SK-N-SH (cell line): ENCODE results near the gene CLDN6. TPM values are rescaled to one million over a fixed set of nuclear protein-coding genes. Genes with fewer than 3 reads are reported as not detected.

Experiments used
- CTCF ChIA-PET: fragments of 300-600, 350-600 bp; formaldehyde crosslinking; extraction: SDS; loops from one replicate; lab custom pipeline; 2021; lab: Yijun Ruan, JAX
- POLR2A ChIA-PET: fragments of 350-600 bp; sonication (Branson Sonifier 250); formaldehyde crosslinking; extraction: SDS; loops from one replicate; lab custom pipeline; 2020; ENCODE audit warnings: antibody characterized with exemption, inconsistent platforms; lab: Yijun Ruan, JAX
- DNase-seq: peaks from one replicate; pipeline ENCODE4 v3.0.0; 2012
- H2AFZ ChIP-seq: fragments of 200-600 bp; sonication (generic); 2 replicates; pipeline ENCODE4 v1.8.1; 2016; ENCODE audit warnings: antibody characterized with exemption, mild to moderate bottlenecking, low read depth
- H3F3A ChIP-seq: fragments of 200-600 bp; sonication (generic); replicated peaks from 2 replicates; pipeline ENCODE3; 2016; ENCODE audit warnings: antibody characterized with exemption, mild to moderate bottlenecking; ENCODE audit not compliant: insufficient read depth
- H3K27ac ChIP-seq, 2 experiments: fragments of 200-500 bp in 1 of 2; fragments of 200-600 bp in 1 of 2; sonication (Bioruptor generic) in 1 of 2; sonication (generic), shearing (Covaris generic) in 1 of 2; 2 replicates each; pipeline versions ENCODE4 v1.5.1 to v1.6.1; 2014 to 2016; ENCODE audit warnings: low read depth in 2 of 2, inconsistent platforms in 1 of 2, low read length in 1 of 2, mild to moderate bottlenecking in 1 of 2, mixed read lengths in 1 of 2
- H3K27me3 ChIP-seq: fragments of 200-600 bp; sonication (generic), shearing (Covaris generic); 2 replicates; pipeline ENCODE4 v1.6.1; 2016; ENCODE audit warnings: mixed run types; ENCODE audit not compliant: insufficient read depth
- H3K36me3 ChIP-seq, 2 experiments: fragments of 200-500 bp in 1 of 2; fragments of 200-600 bp in 1 of 2; sonication (Bioruptor generic) in 1 of 2; sonication (generic) in 1 of 2; replicated peaks in 1 of 2; 2 replicates each; pipeline versions ENCODE3 to v1.5.1; 2014 to 2016; ENCODE audit warnings: low read length in 1 of 2, mild to moderate bottlenecking in 1 of 2; ENCODE audit not compliant: insufficient read depth in 2 of 2, control insufficient read depth in 1 of 2
- H3K4me1 ChIP-seq, 2 experiments: fragments of 200-500 bp in 1 of 2; fragments of 200-600 bp in 1 of 2; sonication (Bioruptor generic) in 1 of 2; sonication (generic), shearing (Covaris generic) in 1 of 2; 2 replicates each; pipeline versions ENCODE4 v1.5.1 to v1.6.1; 2014 to 2016; ENCODE audit warnings: low read depth in 1 of 2, low read length in 1 of 2, mixed run types in 1 of 2; ENCODE audit not compliant: insufficient read depth in 2 of 2, control insufficient read depth in 1 of 2
- H3K4me2 ChIP-seq: fragments of 200-600 bp; sonication (generic), shearing (Covaris generic); 2 replicates; pipeline ENCODE4 v1.6.1; 2017; ENCODE audit warnings: mixed run types
- H3K4me3 ChIP-seq, 2 experiments: fragments of 200-500 bp in 1 of 2; fragments of 200-600 bp in 1 of 2; sonication (Bioruptor generic) in 1 of 2; sonication (generic), shearing (Covaris generic) in 1 of 2; 2 replicates each; pipeline versions ENCODE4 v1.5.1 to v1.8.1; 2014 to 2016; ENCODE audit warnings: low read depth in 2 of 2, inconsistent platforms in 1 of 2, low read length in 1 of 2, mild to moderate bottlenecking in 1 of 2, mixed read lengths in 1 of 2, moderate library complexity in 1 of 2
- H3K79me2 ChIP-seq: fragments of 200-600 bp; sonication (generic); 2 replicates; pipeline ENCODE4 v1.8.1; 2017; ENCODE audit warnings: mild to moderate bottlenecking; ENCODE audit not compliant: insufficient read depth
- H3K9ac ChIP-seq: fragments of 200-600 bp; sonication (generic); 2 replicates; pipeline ENCODE4 v1.6.1; 2017; ENCODE audit warnings: mixed run types
- H3K9me2 ChIP-seq: fragments of 200-600 bp; sonication (generic); 2 replicates; pipeline ENCODE4 v1.6.1; 2017; ENCODE audit warnings: mixed run types
- H3K9me3 ChIP-seq: fragments of 200-600 bp; sonication (generic); 2 replicates; pipeline ENCODE4 v1.6.1; 2017; ENCODE audit warnings: mixed run types, mild to moderate bottlenecking, moderate library complexity
- H4K20me1 ChIP-seq: fragments of 200-600 bp; sonication (generic); 2 replicates; pipeline ENCODE4 v1.6.1; 2017; ENCODE audit warnings: mild to moderate bottlenecking, mixed run types; ENCODE audit not compliant: insufficient read depth
- CHD2 ChIP-seq: fragments of 150-350 bp; IDR thresholded peaks from 2 replicates; pipeline ENCODE4 v1.6.1; 2018; ENCODE audit warnings: low read length; ENCODE audit not compliant: partially characterized antibody
- ELF1 ChIP-seq: IDR thresholded peaks from 2 replicates; pipeline ENCODE4 v1.4.0; 2012
- EP300 ChIP-seq, 2 experiments: IDR thresholded peaks; 2 replicates each; pipeline versions ENCODE4 v1.4.0 to v1.6.1; 2012; ENCODE audit warnings: borderline replicate concordance in 1 of 2, low read depth in 1 of 2, low read length in 1 of 2
- EZH2phosphoT487 ChIP-seq: fragments of 200-600 bp; sonication (generic); IDR thresholded peaks from 2 replicates; pipeline ENCODE4 v1.6.1; 2017; ENCODE audit warnings: low read depth, mixed run types, mild to moderate bottlenecking, antibody characterized with exemption, moderate library complexity, borderline replicate concordance
- FOXM1 ChIP-seq: IDR thresholded peaks from 2 replicates; pipeline ENCODE4 v1.4.0; 2012; ENCODE audit warnings: low read depth, mild to moderate bottlenecking
- JUND ChIP-seq: IDR thresholded peaks from 2 replicates; pipeline ENCODE4 v1.4.0; 2012
- MXI1 ChIP-seq: IDR thresholded peaks from 2 replicates; pipeline ENCODE4 v1.6.1; 2012; ENCODE audit warnings: mild to moderate bottlenecking, low read depth, low read length, improper control_type of control experiment
- NFIC ChIP-seq: IDR thresholded peaks from 2 replicates; pipeline ENCODE4 v1.4.0; 2012; ENCODE audit warnings: borderline replicate concordance
- NRF1 ChIP-seq: IDR thresholded peaks from 2 replicates; pipeline ENCODE4 v1.6.1; 2012; ENCODE audit warnings: low read depth, mild to moderate bottlenecking, low read length
- RCOR1 ChIP-seq: fragments of 150-350 bp; IDR thresholded peaks from 2 replicates; pipeline ENCODE4 v1.6.1; 2017; ENCODE audit warnings: antibody characterized with exemption, low read length
- REST ChIP-seq: IDR thresholded peaks from 2 replicates; pipeline ENCODE4 v1.6.1; 2012; ENCODE audit warnings: mild to moderate bottlenecking, low read depth, low read length, moderate library complexity
- RXRA ChIP-seq: IDR thresholded peaks from 2 replicates; pipeline ENCODE4 v1.4.0; 2012; ENCODE audit warnings: low read depth, mild to moderate bottlenecking, borderline replicate concordance
- SMC3 ChIP-seq: IDR thresholded peaks from 2 replicates; pipeline ENCODE4 v1.6.1; 2012; ENCODE audit warnings: low read depth, low read length, improper control_type of control experiment
- TAF1 ChIP-seq: IDR thresholded peaks from 2 replicates; pipeline ENCODE4 v1.6.1; 2012; ENCODE audit warnings: low read depth, mild to moderate bottlenecking, low read length, moderate library complexity, borderline replicate concordance
- TCF12 ChIP-seq: IDR thresholded peaks from 2 replicates; pipeline ENCODE4 v1.4.0; 2012
- TEAD4 ChIP-seq: IDR thresholded peaks from 2 replicates; pipeline ENCODE4 v1.4.0; 2012; ENCODE audit warnings: mild to moderate bottlenecking, borderline replicate concordance; ENCODE audit not compliant: insufficient read depth
- USF2 ChIP-seq: fragments of 150-350 bp; IDR thresholded peaks from 2 replicates; pipeline ENCODE4 v1.6.1; 2017; ENCODE audit warnings: antibody characterized with exemption, low read length, low read depth, borderline replicate concordance
- WGBS: methylation state at CpG from one replicate; pipeline ENCODE4 v1.1.6; 2017; ENCODE audit warnings: low lambda C conversion rate; 5-methylcytosine and 5-hydroxymethylcytosine counted together
- polyA plus RNA-seq, 3 experiments: library from polyadenylated mRNA; depleted of rRNA; stranded (reverse); fragments of >200 nt; gene quantifications; 2 replicates each; pipeline ENCODE4 v1.2.3, GENCODE V29; 2012
- TF ChIP-seq, protein P1 (sequence below): fragments of 150-350 bp; IDR thresholded peaks from 2 replicates; pipeline ENCODE4 v1.6.1; 2016; ENCODE audit warnings: mild to moderate bottlenecking, low read depth, low read length
- TF ChIP-seq, protein P2 (sequence below): IDR thresholded peaks from 2 replicates; pipeline ENCODE4 v1.4.0; 2012; ENCODE audit warnings: low read depth

CLDN6 gene
- polyA plus RNA-seq, 1 of the 3 experiments (the other 2 are of a cell fraction) = 0.20 TPM

GRCh38 chr16:3023669-3024478 lies 5.9 kb upstream of the CLDN6 start, which contains the start of the genes HCFC1R1 and THOC6 (continued):
- TF ChIP-seq SMC3 (no peak), NRF1 (peak; percentile 63), USF2 (peak; percentile 59; the same call in 1 of the 2 replicates), REST (peak; percentile 38; the same call in 1 of the 2 replicates), TCF12 (no peak), RXRA (no peak), MXI1 (peak; percentile 78; the same call in 1 of the 2 replicates)

DNA sequence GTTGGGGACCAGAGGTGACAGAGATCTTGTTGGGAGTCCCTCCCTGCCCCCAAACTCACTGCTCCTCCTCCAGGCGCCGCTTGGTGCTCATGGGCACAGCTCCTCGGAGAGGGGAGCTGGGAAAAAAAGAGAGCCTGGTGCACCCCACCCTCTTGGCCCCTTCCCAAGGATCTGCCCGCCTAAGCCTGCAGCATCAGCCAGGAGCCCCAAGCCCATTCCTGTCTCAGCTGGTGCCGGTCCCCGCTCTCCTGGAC lies 5.4 kb upstream of the CLDN6 start:
- H3K36me3 ChIP-seq = peaks cover 21 to 26% of the 10 kb centered on the region in 2 experiments
- H4K20me1 ChIP-seq = peaks cover 11% of the 10 kb centered on the region

More for the DNA sequence above, 5.4 kb upstream of the CLDN6 start:
- Histone ChIP-seq H3K9me3 (no peaks in the 10 kb centered on the region), H3F3A (peaks cover 51% of the 10 kb centered on the region), H3K27ac (peak overlapping the region; percentile 94 to 99), H3K4me1 (peaks cover 8 to 28% of the 10 kb centered on the region in 2 experiments; a peak in 3 of 4 replicates), H3K4me3 (peak overlapping the region; percentile 80 to 88), H2AFZ (no peak overlapping the region), H3K79me2 (peaks cover 11% of the 10 kb centered on the region; the same call in 1 of the 2 replicates), H3K27me3 (no peaks in the 10 kb centered on the region), H3K9ac (peak overlapping the region; percentile 100), H3K9me2 (no peaks in the 10 kb centered on the region), H3K4me2 (peak overlapping the region; percentile 99)
- 0% methylated on average over 1 of the region's 6 CpGs for whole genome bisulfite sequencing
- TF ChIP-seq RXRA (no peak), FOXM1 (no peak), CHD2 (no peak), EP300 (IDR thresholded peaks at IDR 0.05; ENCODE audit: borderline replicate concordance in 1 of 2, low read depth in 1 of 2, low read length in 1 of 2) (peak in 1 of 2 experiments; percentile 6; a peak in 1 of 4 replicates), NFIC (no peak), TAF1 (peak; percentile 25; the same call in 1 of the 2 replicates), TEAD4 (no peak), ELF1 (peak; percentile 5; the same call in 1 of the 2 replicates), RCOR1 (no peak), EZH2phosphoT487 (no peak), JUND (no peak; the same call in 1 of the 2 replicates)
- TF ChIP-seq, protein P1, sequence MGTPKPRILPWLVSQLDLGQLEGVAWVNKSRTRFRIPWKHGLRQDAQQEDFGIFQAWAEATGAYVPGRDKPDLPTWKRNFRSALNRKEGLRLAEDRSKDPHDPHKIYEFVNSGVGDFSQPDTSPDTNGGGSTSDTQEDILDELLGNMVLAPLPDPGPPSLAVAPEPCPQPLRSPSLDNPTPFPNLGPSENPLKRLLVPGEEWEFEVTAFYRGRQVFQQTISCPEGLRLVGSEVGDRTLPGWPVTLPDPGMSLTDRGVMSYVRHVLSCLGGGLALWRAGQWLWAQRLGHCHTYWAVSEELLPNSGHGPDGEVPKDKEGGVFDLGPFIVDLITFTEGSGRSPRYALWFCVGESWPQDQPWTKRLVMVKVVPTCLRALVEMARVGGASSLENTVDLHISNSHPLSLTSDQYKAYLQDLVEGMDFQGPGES = no peak
- TF ChIP-seq, protein P2, sequence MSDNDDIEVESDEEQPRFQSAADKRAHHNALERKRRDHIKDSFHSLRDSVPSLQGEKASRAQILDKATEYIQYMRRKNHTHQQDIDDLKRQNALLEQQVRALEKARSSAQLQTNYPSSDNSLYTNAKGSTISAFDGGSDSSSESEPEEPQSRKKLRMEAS = no peak
- POLR2A ChIA-PET = no interaction called here
- CTCF ChIA-PET = interaction anchor here (0.7 to 8.5 kb wide), 5 partner anchors 8 to 66 kb away, joined by 3 to 111 read pairs (median 4); no protein-coding TSS in a partner anchor
- DNase-seq = no peak
